ENCODE measurements around the gene MESP2. TPM values are rescaled to one million over a fixed set of nuclear protein-coding genes. Genes with fewer than 3 reads are reported as not detected.

The MESP2 gene
- total and polyA plus RNA-seq, 9 of the 15 experiments (the other 6 are each of a cell fraction or from before 2014, with no cell fraction given), result 0.08 to 0.82 (median 0.37) TPM

GRCh38 chr15:89758981-89759380 lies 17.2 kb upstream of the MESP2 start:
- in situ Hi-C loops (cut with MboI), result loop anchor here (5.0 to 10.0 kb wide), 2 partner anchors 118 to 336 kb away; no protein-coding TSS in a partner anchor
- H3K36me3 ChIP-seq (ENCODE audit: control insufficient read depth, insufficient read depth, low read length), result no peaks in the 10 kb centered on the region
- H3K9ac ChIP-seq (ENCODE audit: insufficient read depth in 1 of 2, low read depth in 2 of 2, low read length in 2 of 2), result no peak overlapping the region
- H3K27me3 ChIP-seq (ENCODE audit: control insufficient read depth in 2 of 2, insufficient read depth in 2 of 2, low read length in 2 of 2), result no peaks in the 10 kb centered on the region
- H3K79me2 ChIP-seq (ENCODE audit: control insufficient read depth, insufficient read depth, low read length), result no peaks in the 10 kb centered on the region
- H3K27ac ChIP-seq (ENCODE audit: extremely low read depth, low read depth, low read length), result no peak overlapping the region
- H3K4me1 ChIP-seq (replicated peaks in 1 of 2; ENCODE audit: control insufficient read depth in 2 of 2, insufficient read depth in 2 of 2, low read length in 2 of 2), result peaks cover 13 to 26% of the 10 kb centered on the region in 2 experiments
- no peak overlapping the region for H2AFZ ChIP-seq (ENCODE audit: low read depth, low read length)
- 79% methylated on average over 8 of the region's 8 CpGs for WGBS (ENCODE audit: insufficient coverage, low coverage, missing lambda C conversion rate)
- intact Hi-C loops (cut with micrococcal nuclease), result no loop called here
- no peak overlapping the region for H3K4me2 ChIP-seq (ENCODE audit: insufficient read depth, low read length)
- POLR2A ChIA-PET, result interaction anchor here (0.6 to 1.0 kb wide), 2 partner anchors 22 to 1143 kb away, joined by 3 to 5 read pairs; no protein-coding TSS in a partner anchor
- no peaks in the 10 kb centered on the region for H3K9me1 ChIP-seq (ENCODE audit: control insufficient read depth, insufficient read depth, low read length)
- H3K9me3 ChIP-seq (replicated peaks; ENCODE audit: control insufficient read depth, insufficient read depth, low read depth, low read length), result no peaks in the 10 kb centered on the region
- CTCF ChIA-PET (ENCODE audit: low intra/inter-chr PET ratio), result no interaction called here
- no peaks in the 10 kb centered on the region; the same call in 1 of the 2 replicates for H4K20me1 ChIP-seq (replicated peaks; ENCODE audit: control insufficient read depth, insufficient read depth, low read length)
- ATAC-seq, result no peak
- no peak for DNase-seq (ENCODE audit: extremely low read depth in 1 of 4, low spot score in 3 of 4)
- no peak overlapping the region for H3K4me3 ChIP-seq
- TF ChIP-seq KHSRP (IDR thresholded peaks at IDR 0.05), result no peak
- no peak for TF ChIP-seq ZNF75A (CRISPR knock-in tag; IDR thresholded peaks at IDR 0.05)
- no peak for TF ChIP-seq MYNN (IDR thresholded peaks at IDR 0.05)
- no peak for TF ChIP-seq MYNN (CRISPR knock-in tag; IDR thresholded peaks at IDR 0.05)
- TF ChIP-seq PCBP1 (IDR thresholded peaks at IDR 0.05; ENCODE audit: low read depth, low read length, poor library complexity, severe bottlenecking), result no peak
- no peak for TF ChIP-seq HDAC3 (IDR thresholded peaks at IDR 0.05; ENCODE audit: borderline replicate concordance, partially characterized antibody)
- TF ChIP-seq, protein P1, sequence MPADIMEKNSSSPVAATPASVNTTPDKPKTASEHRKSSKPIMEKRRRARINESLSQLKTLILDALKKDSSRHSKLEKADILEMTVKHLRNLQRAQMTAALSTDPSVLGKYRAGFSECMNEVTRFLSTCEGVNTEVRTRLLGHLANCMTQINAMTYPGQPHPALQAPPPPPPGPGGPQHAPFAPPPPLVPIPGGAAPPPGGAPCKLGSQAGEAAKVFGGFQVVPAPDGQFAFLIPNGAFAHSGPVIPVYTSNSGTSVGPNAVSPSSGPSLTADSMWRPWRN (IDR thresholded peaks at IDR 0.05; ENCODE audit: low read depth), result no peak
- no peak for TF ChIP-seq KDM4B (IDR thresholded peaks at IDR 0.05; ENCODE audit: borderline replicate concordance in 2 of 2, low read depth in 1 of 2)
- no peak for TF ChIP-seq NCOA2 (IDR thresholded peaks at IDR 0.05; ENCODE audit: partially characterized antibody in 2 of 2)
- TF ChIP-seq SMARCE1 (IDR thresholded peaks at IDR 0.05), result no peak
- no peak for TF ChIP-seq ESRRA (IDR thresholded peaks at IDR 0.05; ENCODE audit: borderline replicate concordance, low read depth)
- no peak for FAIRE-seq
- BruUV-seq (replicated peaks), result no TSS peak
